Omental fat pad (tissue), 4 donors: ENCODE results near the gene PPM1A. TPM values are rescaled to one million over a fixed set of nuclear protein-coding genes. Genes with fewer than 3 reads are reported as not detected.

Source experiments
- ATAC-seq: fragments of 150-250 bp; one replicate; pipeline ENCODE4 v1.9.1; 2016; ENCODE audit warnings: mild to moderate bottlenecking, moderate library complexity; ENCODE audit not compliant: low FRiP score
- DNase-seq: peaks from one replicate; pipeline ENCODE4 v3.0.0-alpha.2; 2019; ENCODE audit warnings: low spot score
- total RNA-seq, 4 donors: library from RNA; depleted of rRNA; stranded (reverse); fragments of >200 nt; gene quantifications; one replicate each; pipeline ENCODE4 v1.1.0, GENCODE V29; 2016
- TF ChIP-seq, protein P1 (sequence below), 3 donors: fragments of 450-650 bp; IDR thresholded peaks; one replicate each; pipeline ENCODE4 v1.5.1; 2016 to 2017; ENCODE audit warnings: antibody characterized with exemption in 3 of 3, mild to moderate bottlenecking in 3 of 3, moderate library complexity in 2 of 3

PPM1A gene
- total RNA-seq, 4 donors from 2014 or later: 37.2 to 53.8 (median 38.9) TPM

DNA sequence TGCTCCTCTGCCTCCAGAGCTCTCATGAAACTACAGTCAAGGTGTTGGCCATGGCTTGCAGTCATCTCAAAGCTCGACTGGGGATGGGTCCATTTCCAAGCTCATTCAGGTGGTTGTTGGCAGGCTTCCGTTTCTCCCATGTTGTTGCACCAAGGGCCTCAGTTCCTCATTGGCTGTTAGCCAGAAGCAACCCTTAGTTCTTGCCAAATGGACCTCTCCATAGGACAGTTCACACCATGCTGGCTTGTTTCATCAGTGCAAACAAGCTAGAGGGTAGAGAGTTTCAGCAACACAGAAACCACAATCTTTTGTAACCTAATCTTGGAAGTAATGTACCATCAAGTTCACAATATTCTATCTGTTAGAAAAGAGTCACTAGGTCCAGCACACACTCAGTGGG, 22.7 kb upstream of the PPM1A start:
- TF ChIP-seq, protein P1, sequence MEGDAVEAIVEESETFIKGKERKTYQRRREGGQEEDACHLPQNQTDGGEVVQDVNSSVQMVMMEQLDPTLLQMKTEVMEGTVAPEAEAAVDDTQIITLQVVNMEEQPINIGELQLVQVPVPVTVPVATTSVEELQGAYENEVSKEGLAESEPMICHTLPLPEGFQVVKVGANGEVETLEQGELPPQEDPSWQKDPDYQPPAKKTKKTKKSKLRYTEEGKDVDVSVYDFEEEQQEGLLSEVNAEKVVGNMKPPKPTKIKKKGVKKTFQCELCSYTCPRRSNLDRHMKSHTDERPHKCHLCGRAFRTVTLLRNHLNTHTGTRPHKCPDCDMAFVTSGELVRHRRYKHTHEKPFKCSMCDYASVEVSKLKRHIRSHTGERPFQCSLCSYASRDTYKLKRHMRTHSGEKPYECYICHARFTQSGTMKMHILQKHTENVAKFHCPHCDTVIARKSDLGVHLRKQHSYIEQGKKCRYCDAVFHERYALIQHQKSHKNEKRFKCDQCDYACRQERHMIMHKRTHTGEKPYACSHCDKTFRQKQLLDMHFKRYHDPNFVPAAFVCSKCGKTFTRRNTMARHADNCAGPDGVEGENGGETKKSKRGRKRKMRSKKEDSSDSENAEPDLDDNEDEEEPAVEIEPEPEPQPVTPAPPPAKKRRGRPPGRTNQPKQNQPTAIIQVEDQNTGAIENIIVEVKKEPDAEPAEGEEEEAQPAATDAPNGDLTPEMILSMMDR (IDR thresholded peaks at IDR 0.05): no peak
- ATAC-seq (no peak), DNase-seq (no peak)

DNA sequence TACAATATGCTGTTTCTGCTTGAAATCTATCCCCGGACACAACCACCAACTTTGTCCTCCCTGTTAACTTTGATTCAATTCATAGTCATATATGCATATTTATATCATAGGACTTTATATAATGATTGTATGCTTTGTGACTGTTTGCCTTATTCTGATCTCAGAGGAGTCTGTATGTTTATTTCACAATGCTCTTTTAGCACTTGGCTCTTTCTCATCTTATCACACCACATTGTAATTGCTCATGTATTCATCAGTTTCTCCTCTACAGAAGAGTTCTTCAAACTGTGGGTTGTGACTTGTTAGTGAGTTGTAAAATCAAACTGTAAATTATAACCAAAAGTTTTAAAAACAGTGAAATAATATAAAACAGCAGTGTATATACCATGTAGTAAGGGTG, 21.7 kb upstream of the PPM1A start:
- TF ChIP-seq, protein P1 (IDR thresholded peaks at IDR 0.05): no peak
- ATAC-seq (no peak), DNase-seq (no peak)

DNA sequence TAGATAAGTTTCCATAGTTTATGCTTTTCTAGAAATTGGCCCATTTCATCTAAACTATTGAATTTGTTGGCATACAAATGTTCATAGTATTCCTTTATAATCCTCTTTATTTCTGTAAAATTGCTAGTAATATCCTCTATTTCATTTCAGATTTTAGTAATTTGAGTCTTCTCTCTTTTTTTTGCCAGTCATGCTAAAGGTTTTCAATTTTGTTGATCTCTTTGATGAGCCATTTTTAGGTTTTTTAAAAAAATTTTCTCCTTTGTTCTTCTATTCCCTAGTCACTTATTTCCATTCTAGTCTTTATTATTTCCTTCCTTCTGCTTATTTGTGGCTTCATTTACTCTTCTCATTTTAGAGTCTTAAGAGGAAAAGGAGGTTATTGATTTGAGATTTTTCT, 19.4 kb upstream of the PPM1A start:
- ATAC-seq (no peak), DNase-seq (no peak)
- TF ChIP-seq, protein P1 (IDR thresholded peaks at IDR 0.05): no peak

DNA sequence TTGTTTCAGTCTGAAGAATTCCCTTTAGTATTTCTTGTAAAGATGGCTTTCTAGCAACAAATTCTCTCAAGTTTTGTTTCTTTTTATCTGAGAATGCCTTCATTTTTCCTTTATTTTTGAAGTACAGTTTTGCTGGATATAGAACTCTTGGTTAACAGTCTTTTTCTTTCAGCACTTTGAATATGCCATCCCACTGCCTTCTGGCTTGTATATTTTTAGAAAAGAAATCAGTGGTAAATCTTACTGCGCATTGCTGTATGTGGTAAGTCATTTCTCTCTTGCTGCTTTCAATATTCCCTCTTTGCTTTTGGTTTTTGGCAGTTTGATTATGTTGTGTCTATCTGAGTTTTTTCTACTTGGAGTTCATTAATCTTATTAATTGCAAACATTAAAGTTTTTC, 16.8 kb upstream of the PPM1A start:
- TF ChIP-seq, protein P1 (IDR thresholded peaks at IDR 0.05): no peak
- no peak for ATAC-seq
- no peak for DNase-seq

DNA sequence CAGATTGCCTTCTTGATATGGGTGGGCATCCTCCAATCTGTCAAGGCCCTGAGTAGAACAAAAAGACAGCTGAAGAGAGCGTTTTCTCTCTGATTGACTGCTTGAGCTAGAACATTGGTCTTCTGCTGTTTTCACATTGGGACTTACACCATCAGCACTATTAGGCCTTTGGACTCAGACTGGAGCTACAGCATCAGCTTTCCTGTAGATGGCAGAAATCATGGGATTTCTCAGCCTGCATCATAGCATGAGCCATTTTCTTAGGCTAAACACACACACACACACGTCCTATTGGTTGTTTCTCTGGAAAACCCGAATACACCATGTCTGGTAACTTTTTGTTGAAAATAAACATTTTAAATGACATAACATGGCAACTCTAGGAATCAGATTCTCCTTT, 15.8 kb upstream of the PPM1A start:
- no peak for ATAC-seq
- no peak for DNase-seq
- TF ChIP-seq, protein P1 (IDR thresholded peaks at IDR 0.05): no peak

DNA sequence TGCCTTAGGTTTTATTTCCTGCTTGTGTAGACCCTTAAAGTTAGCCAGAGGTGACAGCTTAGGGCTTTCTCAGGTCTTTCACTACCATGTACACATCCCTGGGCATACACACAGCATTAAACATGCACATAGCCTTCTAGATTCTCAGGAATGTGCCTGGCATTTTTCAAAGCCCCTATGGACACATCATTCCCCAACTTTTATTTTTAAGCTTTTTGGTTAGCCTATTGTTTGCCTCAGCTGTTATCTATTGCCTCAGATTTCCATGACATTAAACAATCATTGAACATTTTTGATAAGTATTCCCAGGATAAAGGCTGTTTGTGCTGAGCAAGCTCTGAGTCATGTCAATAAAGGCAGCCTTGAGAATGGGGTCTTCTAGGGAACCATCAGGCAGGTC, 15.1 kb upstream of the PPM1A start:
- TF ChIP-seq, protein P1 (IDR thresholded peaks at IDR 0.05): no peak
- DNase-seq (no peak), ATAC-seq (no peak)

DNA sequence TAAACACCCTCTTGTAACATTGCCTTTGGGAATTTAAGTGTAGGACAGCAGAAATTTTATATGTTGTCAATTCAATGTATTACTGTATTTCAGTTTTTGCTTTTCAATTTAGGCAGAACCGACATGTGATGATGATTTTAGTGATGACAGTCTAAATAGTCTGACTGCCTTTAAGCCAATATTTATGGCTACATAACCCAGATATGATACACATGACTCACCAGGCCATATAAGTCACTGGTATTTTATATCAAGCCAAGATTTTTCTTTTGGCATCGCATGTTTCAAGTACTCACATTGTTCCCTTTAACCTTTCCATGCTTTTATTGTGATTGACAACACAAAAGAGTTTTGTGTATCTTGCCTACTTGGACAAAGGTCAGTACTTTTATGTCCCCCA, 13.6 kb upstream of the PPM1A start:
- ATAC-seq (no peak), DNase-seq (no peak)
- TF ChIP-seq, protein P1 (IDR thresholded peaks at IDR 0.05): no peak
